Upper lobe of right lung (tissue), 1 donor: Measurements from ENCODE around the gene LACTBL1. TPM values are rescaled to one million over a fixed set of nuclear protein-coding genes. Genes with fewer than 3 reads are reported as not detected.

Source experiments
- ATAC-seq: fragments of 200-7000 bp; cut with Tn5 transposase; one replicate; pipeline ENCODE4 v1.9.1; 2020; ENCODE audit warnings: mild to moderate bottlenecking, moderate library complexity
- DNase-seq: peaks from one replicate; pipeline ENCODE4 v3.0.0-alpha.2; 2020
- H3K27ac ChIP-seq: fragments of 200-600 bp; one replicate; pipeline ENCODE4 v1.8.0; 2022
- H3K27me3 ChIP-seq: fragments of 200-600 bp; one replicate; pipeline ENCODE4 v1.8.0; 2022; ENCODE audit warnings: mild to moderate bottlenecking
- H3K36me3 ChIP-seq: fragments of 200-600 bp; one replicate; pipeline ENCODE4 v1.8.0; 2022
- H3K4me1 ChIP-seq: fragments of 200-600 bp; one replicate; pipeline ENCODE4 v1.8.0; 2022
- H3K4me3 ChIP-seq: fragments of 200-600 bp; one replicate; pipeline ENCODE4 v1.8.0; 2022; ENCODE audit warnings: mild to moderate bottlenecking
- H3K9me3 ChIP-seq: fragments of 200-600 bp; one replicate; pipeline ENCODE4 v1.8.0; 2022
- intact Hi-C: fragments of 100-400 bp; cut with DNase I; formaldehyde crosslinking; loops from one replicate; pipeline ENCODE4 v1.11.0; 2022
- long read RNA-seq: library from polyadenylated mRNA; unstranded; transcript quantifications from one replicate; pipeline ENCODE4 v2.0.0, GENCODE V29; 2021
- total RNA-seq: library from RNA; stranded (reverse); fragmentation: NEBNext Ultra II Directional; extraction: Animal tissue kit (Norgen Biotek cat#: 25700); gene quantifications from one replicate; pipeline ENCODE4 v1.2.1, GENCODE V29; 2021
- TF ChIP-seq, protein P1 (sequence below): fragments of 200-600 bp; IDR thresholded peaks from one replicate; pipeline ENCODE4 v1.8.0; 2022; ENCODE audit warnings: antibody characterized with exemption
- donor health status: DM: no; HTN: yes; CAD: no; lungs with severe emphysema.

The LACTBL1 gene, protein sequence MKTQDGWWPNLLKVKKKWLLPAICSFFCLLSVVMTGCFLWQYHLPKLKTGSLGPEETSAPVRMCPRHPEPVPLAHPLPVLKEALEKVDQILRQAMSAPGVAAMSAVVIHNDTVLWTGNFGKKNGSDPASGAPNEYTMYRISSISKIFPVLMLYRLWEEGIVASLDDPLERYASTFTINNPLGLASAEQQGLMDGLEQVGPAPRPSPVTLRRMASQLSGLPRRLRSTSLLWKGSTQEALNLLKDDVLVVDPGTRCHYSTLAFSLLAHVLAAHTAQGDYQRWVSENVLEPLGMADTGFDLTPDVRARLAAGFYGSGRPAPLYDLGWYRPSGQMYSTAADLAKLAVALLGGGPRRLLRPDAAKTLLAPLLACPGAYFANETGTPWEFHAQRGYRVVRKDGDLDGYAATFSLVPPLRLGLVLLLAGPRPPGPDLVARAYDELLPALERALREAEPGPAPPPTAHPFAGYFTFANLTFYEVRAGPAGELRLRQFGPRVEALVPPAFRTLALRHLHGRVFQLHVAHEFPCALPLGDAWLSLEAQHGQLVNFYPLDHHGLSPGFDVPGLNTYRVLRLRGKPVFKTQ
- not detected for total RNA-seq
- long read RNA-seq: 0 reads

GRCh38 chr1:22972760-22973159, at the start of gene LACTBL1:
Gene LACTBL1, minus strand, starts transcription at chr1:22972866. Its CDS starts 550 bp downstream, at chr1:22972316.
- intact Hi-C loops: loop anchor here (10.0 kb wide), 1 partner anchor 222 kb away; no protein-coding TSS in a partner anchor
- H3K4me1 ChIP-seq: no peaks in the 10 kb centered on the region
- no peak for DNase-seq
- peaks cover 41% of the 10 kb centered on the region for H3K27me3 ChIP-seq
- H3K4me3 ChIP-seq: no peak within 1 kb of the TSS
- no peaks in the 10 kb centered on the region for H3K9me3 ChIP-seq
- H3K27ac ChIP-seq: no peak within 1 kb of the TSS
- no peaks in the 10 kb centered on the region for H3K36me3 ChIP-seq
- no peak for ATAC-seq
- TF ChIP-seq, protein P1, sequence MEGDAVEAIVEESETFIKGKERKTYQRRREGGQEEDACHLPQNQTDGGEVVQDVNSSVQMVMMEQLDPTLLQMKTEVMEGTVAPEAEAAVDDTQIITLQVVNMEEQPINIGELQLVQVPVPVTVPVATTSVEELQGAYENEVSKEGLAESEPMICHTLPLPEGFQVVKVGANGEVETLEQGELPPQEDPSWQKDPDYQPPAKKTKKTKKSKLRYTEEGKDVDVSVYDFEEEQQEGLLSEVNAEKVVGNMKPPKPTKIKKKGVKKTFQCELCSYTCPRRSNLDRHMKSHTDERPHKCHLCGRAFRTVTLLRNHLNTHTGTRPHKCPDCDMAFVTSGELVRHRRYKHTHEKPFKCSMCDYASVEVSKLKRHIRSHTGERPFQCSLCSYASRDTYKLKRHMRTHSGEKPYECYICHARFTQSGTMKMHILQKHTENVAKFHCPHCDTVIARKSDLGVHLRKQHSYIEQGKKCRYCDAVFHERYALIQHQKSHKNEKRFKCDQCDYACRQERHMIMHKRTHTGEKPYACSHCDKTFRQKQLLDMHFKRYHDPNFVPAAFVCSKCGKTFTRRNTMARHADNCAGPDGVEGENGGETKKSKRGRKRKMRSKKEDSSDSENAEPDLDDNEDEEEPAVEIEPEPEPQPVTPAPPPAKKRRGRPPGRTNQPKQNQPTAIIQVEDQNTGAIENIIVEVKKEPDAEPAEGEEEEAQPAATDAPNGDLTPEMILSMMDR: no peak

- no peak for DNase-seq
- H3K4me1 ChIP-seq: peaks cover 11% of the 10 kb centered on the region
- no peak overlapping the region for H3K4me3 ChIP-seq
- H3K36me3 ChIP-seq: no peaks in the 10 kb centered on the region
- H3K27me3 ChIP-seq: no peaks in the 10 kb centered on the region
- H3K27ac ChIP-seq: no peak overlapping the region
- ATAC-seq: no peak
- H3K9me3 ChIP-seq: no peaks in the 10 kb centered on the region
- intact Hi-C loops: no loop called here
- TF ChIP-seq, protein P1: no peak
These were observed 49.2 kb upstream of the LACTBL1 start for GRCh38 chr1:23021834-23022233.

- Histone ChIP-seq H3K9me3 (no peaks in the 10 kb centered on the region), H3K4me1 (peaks cover 11% of the 10 kb centered on the region), H3K36me3 (no peaks in the 10 kb centered on the region), H3K27me3 (no peaks in the 10 kb centered on the region), H3K4me3 (peak overlapping the region; percentile 97), H3K27ac (no peak overlapping the region)
- TF ChIP-seq, protein P1: no peak
- no peak for DNase-seq
- ATAC-seq: no peak
- intact Hi-C loops: no loop called here
These were observed 48.2 kb upstream of the LACTBL1 start for GRCh38 chr1:23020706-23021405.

GRCh38 chr1:23019863-23020625, 47.4 kb upstream of the LACTBL1 start:
- H3K27me3 ChIP-seq: no peaks in the 10 kb centered on the region
- H3K4me3 ChIP-seq: peak overlapping the region; percentile 97
- ATAC-seq: peak; percentile 8
- no peaks in the 10 kb centered on the region for H3K36me3 ChIP-seq
- no peaks in the 10 kb centered on the region for H3K9me3 ChIP-seq
- intact Hi-C loops: no loop called here
- peak overlapping the region; percentile 83 for H3K27ac ChIP-seq
- H3K4me1 ChIP-seq: peaks cover 11% of the 10 kb centered on the region
- DNase-seq: peak; percentile 69
- TF ChIP-seq, protein P1: no peak
